CD14-positive monocyte (primary cell): ENCODE data around the gene LUZP2. TPM values are rescaled to one million over a fixed set of nuclear protein-coding genes. Genes with fewer than 3 reads are reported as not detected.

ENCODE experiments used
- DNase-seq, 3 donors: peaks; one replicate each; pipeline ENCODE4 v3.0.0-alpha.2; 2011 to 2022
- H2AFZ ChIP-seq: 2 replicates; pipeline ENCODE4 v1.6.0; 2012; ENCODE audit warnings: mild to moderate bottlenecking, low read depth, low read length, inconsistent platforms; ENCODE audit not compliant: insufficient read depth, poor library complexity, severe bottlenecking
- H3K27ac ChIP-seq, 2 donors: 1 replicate in 1 of 2; 2 replicates in 1 of 2; pipeline ENCODE4 v1.5.1; 2012 to 2013; ENCODE audit warnings: low read length in 2 of 2, control low read depth in 1 of 2, inconsistent platforms in 1 of 2, low read depth in 1 of 2, mild to moderate bottlenecking in 1 of 2
- H3K27me3 ChIP-seq, 2 donors: one replicate each; pipeline versions ENCODE4 v1.6.0 to v1.6.1; 2011 to 2013; ENCODE audit warnings: low read length in 2 of 2; ENCODE audit not compliant: control insufficient read depth in 2 of 2, insufficient read depth in 2 of 2
- H3K36me3 ChIP-seq, 2 donors: replicated peaks in 1 of 2; 1 replicate in 1 of 2; 2 replicates in 1 of 2; pipeline versions ENCODE4 v1.5.1 to v1.6.1; 2012 to 2013; ENCODE audit warnings: low read length in 2 of 2, control low read depth in 1 of 2, inconsistent platforms in 1 of 2, mild to moderate bottlenecking in 1 of 2; ENCODE audit not compliant: insufficient read depth in 2 of 2, control insufficient read depth in 1 of 2
- H3K4me1 ChIP-seq, 2 donors: 1 replicate in 1 of 2; 2 replicates in 1 of 2; pipeline versions ENCODE4 v1.5.1 to v1.6.1; 2012 to 2013; ENCODE audit warnings: low read length in 2 of 2, control low read depth in 1 of 2, inconsistent platforms in 1 of 2, mild to moderate bottlenecking in 1 of 2, moderate library complexity in 1 of 2; ENCODE audit not compliant: insufficient read depth in 2 of 2, control insufficient read depth in 1 of 2
- H3K4me2 ChIP-seq: replicated peaks from 2 replicates; pipeline ENCODE3; 2012; ENCODE audit warnings: low read length, moderate library complexity, mild to moderate bottlenecking; ENCODE audit not compliant: poor library complexity, severe bottlenecking; ENCODE audit errors: extremely low read depth
- H3K4me3 ChIP-seq, 3 experiments: fragments of 200-600 bp in 1 of 3; sonication (generic) in 1 of 3; replicated peaks in 1 of 3; 1 replicate in 2 of 3; 2 replicates in 1 of 3; pipeline ENCODE4 v1.5.1; 2011 to 2013; ENCODE audit warnings: low read length in 3 of 3, mild to moderate bottlenecking in 3 of 3, control low read depth in 2 of 3, low read depth in 2 of 3, inconsistent platforms in 1 of 3, moderate library complexity in 1 of 3
- H3K79me2 ChIP-seq: 2 replicates; pipeline ENCODE4 v1.6.0; 2012; ENCODE audit warnings: mild to moderate bottlenecking, control low read depth, inconsistent platforms, low read length, moderate library complexity; ENCODE audit not compliant: insufficient read depth
- H3K9ac ChIP-seq: 2 replicates; pipeline ENCODE4 v1.6.0; 2017; ENCODE audit warnings: low read length, mild to moderate bottlenecking; ENCODE audit not compliant: insufficient read depth, poor library complexity, severe bottlenecking
- H3K9me3 ChIP-seq, 2 donors: replicated peaks in 1 of 2; 1 replicate in 1 of 2; 2 replicates in 1 of 2; pipeline versions ENCODE4 v1.5.1 to v1.6.1; 2012 to 2013; ENCODE audit warnings: low read length in 2 of 2, control low read depth in 1 of 2; ENCODE audit not compliant: control insufficient read depth in 1 of 2, insufficient read depth in 1 of 2
- H4K20me1 ChIP-seq: 2 replicates; pipeline ENCODE4 v1.6.0; 2012; ENCODE audit warnings: mild to moderate bottlenecking, low read length, control low read depth, moderate library complexity; ENCODE audit not compliant: insufficient read depth
- H3K27ac Mint-ChIP-seq, 7 donors: one replicate each; pipeline ENCODE4 v1.8.0; 2020; ENCODE audit warnings: mild to moderate bottlenecking in 7 of 7, mixed read lengths in 7 of 7, moderate library complexity in 6 of 7, inconsistent platforms in 2 of 7
- H3K27me3 Mint-ChIP-seq, 3 donors: one replicate each; pipeline ENCODE4 v1.8.0; 2021 to 2022; ENCODE audit warnings: low read depth in 3 of 3, mild to moderate bottlenecking in 3 of 3, mixed read lengths in 3 of 3, moderate library complexity in 3 of 3, inconsistent platforms in 1 of 3
- H3K36me3 Mint-ChIP-seq, 2 donors: one replicate each; pipeline ENCODE4 v1.8.0; 2020; ENCODE audit warnings: mixed read lengths in 2 of 2, inconsistent platforms in 1 of 2, mild to moderate bottlenecking in 1 of 2
- H3K4me1 Mint-ChIP-seq: one replicate; pipeline ENCODE4 v1.8.0; 2020; ENCODE audit warnings: mild to moderate bottlenecking, mixed read lengths
- H3K4me3 Mint-ChIP-seq, 2 donors: one replicate each; pipeline ENCODE4 v1.8.0; 2020; ENCODE audit warnings: mild to moderate bottlenecking in 2 of 2, mixed read lengths in 2 of 2, moderate library complexity in 1 of 2
- H3K9me3 Mint-ChIP-seq, 7 donors: one replicate each; pipeline ENCODE4 v1.8.0; 2020 to 2022; ENCODE audit warnings: mixed read lengths in 7 of 7, mild to moderate bottlenecking in 6 of 7, moderate library complexity in 6 of 7, inconsistent platforms in 2 of 7
- CTCF ChIP-seq: fragments of 200-600 bp; IDR thresholded peaks from one replicate; pipeline ENCODE4 v1.8.0; 2022; ENCODE audit warnings: antibody characterized with exemption, mild to moderate bottlenecking
- WGBS: methylation state at CpG from one replicate; pipeline ENCODE4 v1.1.5; 2013; ENCODE audit warnings: missing lambda C conversion rate; ENCODE audit not compliant: insufficient coverage; 5-methylcytosine and 5-hydroxymethylcytosine counted together
- intact Hi-C, 2 donors: fragments of 100-400 bp; cut with micrococcal nuclease; formaldehyde crosslinking; loops; one replicate each; pipeline versions ENCODE4 v1.15.0 to v1.15.1; 2023
- polyA plus RNA-seq, 3 donors: library from polyadenylated mRNA; depleted of rRNA in 1 of 3; unstranded in 2 of 3; stranded (reverse) in 1 of 3; fragments of 300-500 nt in 2 of 3; fragments of >200 nt in 1 of 3; fragmentation: Illumina TruSeq in 2 of 3; gene quantifications; 1 replicate in 2 of 3; 2 replicates in 1 of 3; pipeline ENCODE4 v1.2.3, GENCODE V29; 2012 to 2021
- small RNA-seq: library from RNA; depleted of rRNA; stranded (forward); fragments of <200 nt; gene quantifications from one replicate; pipeline ENCODE3, GENCODE V24; 2012; ENCODE audit warnings: low read depth; ENCODE audit not compliant: insufficient read length

LUZP2 gene
- polyA plus RNA-seq, 3 donors = not detected

- Histone ChIP-seq H3K4me2 (no peak overlapping the region), H4K20me1 (no peaks in the 10 kb centered on the region), H3K27ac (no peak overlapping the region), H3K27me3 (no peaks in the 10 kb centered on the region), H3K9me3 (no peaks in the 10 kb centered on the region), H3K79me2 (no peaks in the 10 kb centered on the region), H3K9ac (no peak overlapping the region), H3K4me1 (no peaks in the 10 kb centered on the region), H3K4me3 (no peak overlapping the region), H3K36me3 (no peaks in the 10 kb centered on the region), H2AFZ (no peak overlapping the region)
- H3K4me3 Mint-ChIP-seq = no peak overlapping the region
- WGBS = 100% methylated on average over 2 of the region's 3 CpGs
- no peak overlapping the region for H3K27ac Mint-ChIP-seq
- H3K27me3 Mint-ChIP-seq = no peaks in the 10 kb centered on the region
- intact Hi-C loops = no loop called here
- DNase-seq = no peak
- TF ChIP-seq CTCF = no peak
- H3K4me1 Mint-ChIP-seq = no peaks in the 10 kb centered on the region
- peaks cover 0 to 4% (median 0%) of the 10 kb centered on the region in 7 donors for H3K9me3 Mint-ChIP-seq
- H3K36me3 Mint-ChIP-seq = no peaks in the 10 kb centered on the region
Measured at GRCh38 chr11:25119416-25119815, 622.6 kb downstream of the LUZP2 start.

Small RNA genes lying within 50 kb of the gene (small RNA-seq; reads per million reads assigned to genes)
- not detected for gene RF00019
